ENCODE measurements around the gene MYH16.

GRCh38 chr7:99313204-99313573 lies 40.5 kb downstream of the MYH16 start:
- TF ChIP-seq CHD4 (IDR thresholded peaks at IDR 0.05) = no peak
- no peak for TF ChIP-seq POLR2A (IDR thresholded peaks at IDR 0.05; ENCODE audit: low read depth, low read length)
- TF ChIP-seq NFIC (IDR thresholded peaks at IDR 0.05; ENCODE audit: low read depth, low read length) = no peak
- no peak for TF ChIP-seq CTCF (IDR thresholded peaks at IDR 0.05 in 2 of 3, conservative IDR thresholded peaks at IDR 0.05 in 1 of 3; ENCODE audit: control insufficient read depth in 2 of 3, extremely low read depth in 1 of 3, insufficient read depth in 1 of 3, low read depth in 3 of 3, low read length in 3 of 3)
- no peak for TF ChIP-seq POLR2AphosphoS5 (IDR thresholded peaks at IDR 0.05; ENCODE audit: low read length)
